Esophagus muscularis mucosa (tissue), 3 donors: ENCODE results near the gene CMTM7.

Experiments
- POLR2A ChIP-seq: fragments of 450-650 bp; IDR thresholded peaks from one replicate; pipeline ENCODE4 v1.6.1; 2017; ENCODE audit warnings: antibody characterized with exemption, moderate library complexity, mild to moderate bottlenecking, low read depth
- TF ChIP-seq, protein P1 (sequence below), 3 experiments: fragments of 200-600 bp in 2 of 3; fragments of 450-650 bp in 1 of 3; sonication (generic) in 2 of 3; IDR thresholded peaks; one replicate each; pipeline ENCODE4 v1.5.1; 2017 to 2019; ENCODE audit warnings: antibody characterized with exemption in 3 of 3, mild to moderate bottlenecking in 2 of 3, moderate library complexity in 1 of 3

DNA sequence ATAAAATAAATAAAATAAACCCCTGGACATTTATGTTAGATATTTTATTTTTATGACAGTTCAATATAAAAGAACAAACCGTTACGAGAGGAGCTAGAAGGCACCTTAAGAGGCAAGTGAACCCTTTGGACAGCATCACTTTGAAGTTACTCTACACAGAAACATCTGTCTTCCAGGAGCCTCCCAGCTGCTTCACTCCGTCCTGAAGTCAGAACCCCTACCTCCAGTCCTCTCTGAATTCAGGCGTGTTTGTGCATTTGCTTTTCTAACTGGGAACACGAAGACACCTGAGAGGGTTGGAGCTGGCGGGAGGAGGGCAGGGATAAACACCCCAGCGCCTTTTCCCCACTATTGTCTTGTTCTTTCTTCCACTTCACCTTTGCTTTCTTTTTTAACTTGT, 46.2 kb downstream of the CMTM7 start:
- TF ChIP-seq, protein P1, sequence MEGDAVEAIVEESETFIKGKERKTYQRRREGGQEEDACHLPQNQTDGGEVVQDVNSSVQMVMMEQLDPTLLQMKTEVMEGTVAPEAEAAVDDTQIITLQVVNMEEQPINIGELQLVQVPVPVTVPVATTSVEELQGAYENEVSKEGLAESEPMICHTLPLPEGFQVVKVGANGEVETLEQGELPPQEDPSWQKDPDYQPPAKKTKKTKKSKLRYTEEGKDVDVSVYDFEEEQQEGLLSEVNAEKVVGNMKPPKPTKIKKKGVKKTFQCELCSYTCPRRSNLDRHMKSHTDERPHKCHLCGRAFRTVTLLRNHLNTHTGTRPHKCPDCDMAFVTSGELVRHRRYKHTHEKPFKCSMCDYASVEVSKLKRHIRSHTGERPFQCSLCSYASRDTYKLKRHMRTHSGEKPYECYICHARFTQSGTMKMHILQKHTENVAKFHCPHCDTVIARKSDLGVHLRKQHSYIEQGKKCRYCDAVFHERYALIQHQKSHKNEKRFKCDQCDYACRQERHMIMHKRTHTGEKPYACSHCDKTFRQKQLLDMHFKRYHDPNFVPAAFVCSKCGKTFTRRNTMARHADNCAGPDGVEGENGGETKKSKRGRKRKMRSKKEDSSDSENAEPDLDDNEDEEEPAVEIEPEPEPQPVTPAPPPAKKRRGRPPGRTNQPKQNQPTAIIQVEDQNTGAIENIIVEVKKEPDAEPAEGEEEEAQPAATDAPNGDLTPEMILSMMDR (IDR thresholded peaks at IDR 0.05) = no peak
- TF ChIP-seq POLR2A = no peak
